Activated CD8-positive, alpha-beta memory T cell treated with anti-CD3 and anti-CD28 coated beads, Interleukin-2, amount 10 ng/mL, durations not matched to agents 7 days and 5 days (primary cell): ENCODE measurements around the gene BBS9. TPM values are rescaled to one million over a fixed set of nuclear protein-coding genes. Genes with fewer than 3 reads are reported as not detected.

Experiments
- ATAC-seq: fragments of 150-1000 bp; cut with Tn5 transposase; one replicate; pipeline ENCODE4 v1.10.0; 2021; ENCODE audit warnings: moderate library complexity
- CTCF ChIA-PET: fragments of 350-600 bp; sonication (Branson Sonifier 250); formaldehyde crosslinking; loops from one replicate; lab custom pipeline; 2021; ENCODE audit warnings: antibody characterized with exemption; lab: Charles Lee
- DNase-seq: peaks from one replicate; pipeline ENCODE4 v3.0.0-alpha.2; 2020
- H3K27ac Mint-ChIP-seq: one replicate; pipeline ENCODE4 v1.8.0; 2021; ENCODE audit warnings: mild to moderate bottlenecking, mixed read lengths
- H3K27me3 Mint-ChIP-seq: one replicate; pipeline ENCODE4 v1.8.0; 2021; ENCODE audit warnings: mixed read lengths
- H3K36me3 Mint-ChIP-seq: one replicate; pipeline ENCODE4 v1.8.0; 2021; ENCODE audit warnings: mild to moderate bottlenecking, mixed read lengths
- H3K4me1 Mint-ChIP-seq: one replicate; pipeline ENCODE4 v1.8.0; 2021; ENCODE audit warnings: mixed read lengths
- H3K4me3 Mint-ChIP-seq: one replicate; pipeline ENCODE4 v1.8.0; 2021; ENCODE audit warnings: mild to moderate bottlenecking, moderate library complexity, mixed read lengths
- H3K9me3 Mint-ChIP-seq: one replicate; pipeline ENCODE4 v1.8.0; 2022; ENCODE audit warnings: low read depth, mixed read lengths
- total RNA-seq, 2 experiments: library from RNA; stranded (reverse); gene quantifications; one replicate each; pipeline ENCODE4 v1.2.3, GENCODE V29; 2021

BBS9 gene
- total RNA-seq, 2 experiments from 2014 or later = 9.8 to 10.2 TPM

GRCh38 chr7:33425395-33425794, 296.0 kb downstream of the BBS9 start:
- no peaks in the 10 kb centered on the region for H3K27me3 Mint-ChIP-seq
- ATAC-seq (no peak), DNase-seq (no peak)
- no peaks in the 10 kb centered on the region for H3K36me3 Mint-ChIP-seq
- no peak overlapping the region for H3K27ac Mint-ChIP-seq
- no peak overlapping the region for H3K4me3 Mint-ChIP-seq
- CTCF ChIA-PET = no interaction called here
- H3K4me1 Mint-ChIP-seq = no peaks in the 10 kb centered on the region
- no peaks in the 10 kb centered on the region for H3K9me3 Mint-ChIP-seq

- H3K4me3 Mint-ChIP-seq = no peak overlapping the region
- H3K36me3 Mint-ChIP-seq = no peaks in the 10 kb centered on the region
- H3K27ac Mint-ChIP-seq = no peak overlapping the region
- no peak for DNase-seq
- H3K9me3 Mint-ChIP-seq = no peaks in the 10 kb centered on the region
- H3K27me3 Mint-ChIP-seq = no peaks in the 10 kb centered on the region
- CTCF ChIA-PET = no interaction called here
- no peak for ATAC-seq
- no peaks in the 10 kb centered on the region for H3K4me1 Mint-ChIP-seq
Measured at GRCh38 chr7:33425929-33426678, 296.7 kb downstream of the BBS9 start.

GRCh38 chr7:33428415-33428814, 299.1 kb downstream of the BBS9 start:
- DNase-seq = no peak
- H3K9me3 Mint-ChIP-seq = no peaks in the 10 kb centered on the region
- H3K4me3 Mint-ChIP-seq = no peak overlapping the region
- no peaks in the 10 kb centered on the region for H3K27me3 Mint-ChIP-seq
- no peaks in the 10 kb centered on the region for H3K4me1 Mint-ChIP-seq
- CTCF ChIA-PET = no interaction called here
- no peak for ATAC-seq
- H3K27ac Mint-ChIP-seq = no peak overlapping the region
- no peaks in the 10 kb centered on the region for H3K36me3 Mint-ChIP-seq

- no peaks in the 10 kb centered on the region for H3K36me3 Mint-ChIP-seq
- ATAC-seq (no peak), DNase-seq (no peak)
- no peaks in the 10 kb centered on the region for H3K9me3 Mint-ChIP-seq
- CTCF ChIA-PET = no interaction called here
- H3K27ac Mint-ChIP-seq = no peak overlapping the region
- H3K4me3 Mint-ChIP-seq = no peak overlapping the region
- H3K27me3 Mint-ChIP-seq = no peaks in the 10 kb centered on the region
- H3K4me1 Mint-ChIP-seq = no peaks in the 10 kb centered on the region
Measured at GRCh38 chr7:33431543-33431942, 302.2 kb downstream of the BBS9 start.

- no peaks in the 10 kb centered on the region for H3K4me1 Mint-ChIP-seq
- no peak overlapping the region for H3K27ac Mint-ChIP-seq
- ATAC-seq (no peak), DNase-seq (no peak)
- H3K4me3 Mint-ChIP-seq = no peak overlapping the region
- CTCF ChIA-PET = no interaction called here
- no peaks in the 10 kb centered on the region for H3K27me3 Mint-ChIP-seq
- H3K36me3 Mint-ChIP-seq = no peaks in the 10 kb centered on the region
- H3K9me3 Mint-ChIP-seq = no peaks in the 10 kb centered on the region
Measured at GRCh38 chr7:33432821-33433220, 303.5 kb downstream of the BBS9 start.

- H3K4me1 Mint-ChIP-seq = no peaks in the 10 kb centered on the region
- DNase-seq (no peak), ATAC-seq (no peak)
- H3K4me3 Mint-ChIP-seq = no peak overlapping the region
- no peaks in the 10 kb centered on the region for H3K9me3 Mint-ChIP-seq
- no peak overlapping the region for H3K27ac Mint-ChIP-seq
- CTCF ChIA-PET = no interaction called here
- no peaks in the 10 kb centered on the region for H3K36me3 Mint-ChIP-seq
- no peaks in the 10 kb centered on the region for H3K27me3 Mint-ChIP-seq
Measured at GRCh38 chr7:33433357-33433756, 304.0 kb downstream of the BBS9 start.

GRCh38 chr7:33444511-33444910, 315.1 kb downstream of the BBS9 start:
- CTCF ChIA-PET = no interaction called here
- ATAC-seq (no peak), DNase-seq (no peak)
- no peaks in the 10 kb centered on the region for H3K27me3 Mint-ChIP-seq
- no peak overlapping the region for H3K27ac Mint-ChIP-seq
- H3K4me1 Mint-ChIP-seq = peaks cover 5% of the 10 kb centered on the region
- no peak overlapping the region for H3K4me3 Mint-ChIP-seq
- no peaks in the 10 kb centered on the region for H3K36me3 Mint-ChIP-seq
- no peaks in the 10 kb centered on the region for H3K9me3 Mint-ChIP-seq

GRCh38 chr7:33446551-33446950, 317.2 kb downstream of the BBS9 start:
- Mint-ChIP-seq H3K9me3 (no peaks in the 10 kb centered on the region), H3K36me3 (no peaks in the 10 kb centered on the region), H3K27me3 (no peaks in the 10 kb centered on the region), H3K4me3 (no peak overlapping the region), H3K4me1 (peaks cover 12% of the 10 kb centered on the region), H3K27ac (no peak overlapping the region)
- CTCF ChIA-PET = no interaction called here
- DNase-seq (no peak), ATAC-seq (no peak)

- H3K4me3 Mint-ChIP-seq = no peak overlapping the region
- CTCF ChIA-PET = no interaction called here
- ATAC-seq (no peak), DNase-seq (no peak)
- H3K27me3 Mint-ChIP-seq = no peaks in the 10 kb centered on the region
- H3K36me3 Mint-ChIP-seq = no peaks in the 10 kb centered on the region
- H3K9me3 Mint-ChIP-seq = no peaks in the 10 kb centered on the region
- peaks cover 12% of the 10 kb centered on the region for H3K4me1 Mint-ChIP-seq
- H3K27ac Mint-ChIP-seq = no peak overlapping the region
Measured at GRCh38 chr7:33448035-33448434, 318.7 kb downstream of the BBS9 start.

- Mint-ChIP-seq H3K36me3 (no peaks in the 10 kb centered on the region), H3K27ac (no peak overlapping the region), H3K4me1 (peaks cover 12% of the 10 kb centered on the region), H3K4me3 (no peak overlapping the region), H3K27me3 (no peaks in the 10 kb centered on the region), H3K9me3 (no peaks in the 10 kb centered on the region)
- DNase-seq = no peak
- CTCF ChIA-PET = no interaction called here
- ATAC-seq = no peak
Measured at GRCh38 chr7:33449847-33450246, 320.5 kb downstream of the BBS9 start.

GRCh38 chr7:33452805-33453502, 323.6 kb downstream of the BBS9 start:
- H3K4me1 Mint-ChIP-seq = peaks cover 11% of the 10 kb centered on the region
- DNase-seq = no peak
- CTCF ChIA-PET = interaction anchor here (1.6 kb wide), 1 partner anchor 16 kb away, joined by 3 read pairs; no protein-coding TSS in a partner anchor

GRCh38 chr7:33457039-33457438, 327.7 kb downstream of the BBS9 start:
- Mint-ChIP-seq H3K4me3 (no peak overlapping the region), H3K27ac (no peak overlapping the region), H3K27me3 (no peaks in the 10 kb centered on the region), H3K36me3 (no peaks in the 10 kb centered on the region), H3K9me3 (no peaks in the 10 kb centered on the region), H3K4me1 (no peaks in the 10 kb centered on the region)
- DNase-seq (no peak), ATAC-seq (no peak)
- CTCF ChIA-PET = no interaction called here

More at GRCh38 chr7:33452805-33453502, 323.6 kb downstream of the BBS9 start:
- Mint-ChIP-seq H3K27me3 (no peaks in the 10 kb centered on the region), H3K4me3 (no peak overlapping the region), H3K9me3 (no peaks in the 10 kb centered on the region), H3K36me3 (no peaks in the 10 kb centered on the region), H3K27ac (no peak overlapping the region)
- no peak for ATAC-seq

- CTCF ChIA-PET = no interaction called here
- H3K4me1 Mint-ChIP-seq = no peaks in the 10 kb centered on the region
- no peak overlapping the region for H3K4me3 Mint-ChIP-seq
- no peaks in the 10 kb centered on the region for H3K27me3 Mint-ChIP-seq
- DNase-seq = no peak
- ATAC-seq = no peak
- H3K9me3 Mint-ChIP-seq = no peaks in the 10 kb centered on the region
- H3K36me3 Mint-ChIP-seq = no peaks in the 10 kb centered on the region
- no peak overlapping the region for H3K27ac Mint-ChIP-seq
Measured at GRCh38 chr7:33458581-33458980, 329.2 kb downstream of the BBS9 start.

GRCh38 chr7:33459340-33459751, 330.0 kb downstream of the BBS9 start:
- no peak overlapping the region for H3K27ac Mint-ChIP-seq
- H3K36me3 Mint-ChIP-seq = no peaks in the 10 kb centered on the region
- no peak for DNase-seq
- H3K4me3 Mint-ChIP-seq = no peak overlapping the region
- CTCF ChIA-PET = no interaction called here
- no peak for ATAC-seq
- no peaks in the 10 kb centered on the region for H3K27me3 Mint-ChIP-seq
- no peaks in the 10 kb centered on the region for H3K9me3 Mint-ChIP-seq
- no peaks in the 10 kb centered on the region for H3K4me1 Mint-ChIP-seq
